Hepatocyte (in vitro differentiated cells): ENCODE results near the gene CLCNKB.

Experiments
- CTCF ChIP-seq: fragments of 200-600 bp; sonication (generic); IDR thresholded peaks from 2 replicates; pipeline ENCODE4 v1.5.1; 2016; ENCODE audit warnings: antibody characterized with exemption, mild to moderate bottlenecking; ENCODE audit not compliant: poor library complexity
- EZH2 ChIP-seq: fragments of 200-600 bp; sonication (generic); IDR thresholded peaks from 2 replicates; pipeline ENCODE4 v1.6.1; 2016; ENCODE audit warnings: antibody characterized with exemption, mild to moderate bottlenecking, borderline replicate concordance
- EZH2phosphoT487 ChIP-seq: fragments of 200-600 bp; sonication (generic); IDR thresholded peaks from one replicate; pipeline ENCODE4 v1.6.1; 2018; ENCODE audit warnings: antibody characterized with exemption, mild to moderate bottlenecking, low read depth, moderate library complexity; ENCODE audit not compliant: unreplicated experiment, severe bottlenecking

GRCh38 chr1:16022393-16022792, 21.2 kb upstream of the CLCNKB start:
- no peak for TF ChIP-seq CTCF
- TF ChIP-seq EZH2phosphoT487 = no peak
- no peak for TF ChIP-seq EZH2
